Spleen (tissue), 7 donors: ENCODE data around the gene NFATC2.

ENCODE experiments used
- POLR2A ChIP-seq, 3 donors: fragments of 450-650 bp; IDR thresholded peaks; one replicate each; pipeline ENCODE4 v1.5.1; 2017; ENCODE audit warnings: antibody characterized with exemption in 3 of 3, mild to moderate bottlenecking in 1 of 3
- POLR2AphosphoS5 ChIP-seq, 3 donors: sonication (generic); formaldehyde crosslinking; IDR thresholded peaks; one replicate each; pipeline ENCODE4 v1.5.1; 2017; ENCODE audit warnings: antibody characterized with exemption in 3 of 3
- TF ChIP-seq, protein P1 (sequence below), 11 experiments: fragments of 200-600 bp in 7 of 11; fragments of 450-650 bp in 4 of 11; sonication (generic) in 4 of 11; IDR thresholded peaks in 8 of 11; conservative IDR thresholded peaks in 3 of 11; 1 replicate in 7 of 11; 2 replicates in 4 of 11; pipeline versions ENCODE4 v1.4.0 to v1.8.0; 2016 to 2021; ENCODE audit warnings: antibody characterized with exemption in 11 of 11, inconsistent platforms in 4 of 11, mild to moderate bottlenecking in 1 of 11
- donor health status: DM: no; HTN: no; CAD: no; lungs with moderate emphysema.
- donor health status: DM: no; HTN: no; CAD: no.
- donor health status: DM: no; HTN: no; CAD: no.

DNA sequence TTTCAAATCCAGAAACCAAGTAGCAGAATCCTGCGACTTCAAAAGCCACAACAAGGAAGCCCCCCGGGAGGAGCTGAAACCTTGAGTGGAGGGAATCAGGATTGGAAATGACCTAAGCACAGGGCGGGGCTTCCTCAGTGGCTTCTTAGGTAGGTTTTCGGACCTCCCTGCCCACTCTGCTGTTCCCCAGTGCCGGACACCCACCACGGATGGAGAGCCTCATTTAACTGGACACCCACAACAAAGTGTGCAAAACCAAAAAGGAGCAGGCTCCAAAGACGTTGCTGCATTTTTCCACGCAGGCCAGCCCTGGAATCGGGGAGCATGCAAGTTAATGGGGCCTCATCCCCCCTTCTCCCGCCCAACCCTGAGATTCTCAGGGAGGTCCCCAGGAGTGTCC is 144.4 kb downstream of the NFATC2 start:
- TF ChIP-seq, protein P1, sequence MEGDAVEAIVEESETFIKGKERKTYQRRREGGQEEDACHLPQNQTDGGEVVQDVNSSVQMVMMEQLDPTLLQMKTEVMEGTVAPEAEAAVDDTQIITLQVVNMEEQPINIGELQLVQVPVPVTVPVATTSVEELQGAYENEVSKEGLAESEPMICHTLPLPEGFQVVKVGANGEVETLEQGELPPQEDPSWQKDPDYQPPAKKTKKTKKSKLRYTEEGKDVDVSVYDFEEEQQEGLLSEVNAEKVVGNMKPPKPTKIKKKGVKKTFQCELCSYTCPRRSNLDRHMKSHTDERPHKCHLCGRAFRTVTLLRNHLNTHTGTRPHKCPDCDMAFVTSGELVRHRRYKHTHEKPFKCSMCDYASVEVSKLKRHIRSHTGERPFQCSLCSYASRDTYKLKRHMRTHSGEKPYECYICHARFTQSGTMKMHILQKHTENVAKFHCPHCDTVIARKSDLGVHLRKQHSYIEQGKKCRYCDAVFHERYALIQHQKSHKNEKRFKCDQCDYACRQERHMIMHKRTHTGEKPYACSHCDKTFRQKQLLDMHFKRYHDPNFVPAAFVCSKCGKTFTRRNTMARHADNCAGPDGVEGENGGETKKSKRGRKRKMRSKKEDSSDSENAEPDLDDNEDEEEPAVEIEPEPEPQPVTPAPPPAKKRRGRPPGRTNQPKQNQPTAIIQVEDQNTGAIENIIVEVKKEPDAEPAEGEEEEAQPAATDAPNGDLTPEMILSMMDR (IDR thresholded peaks at IDR 0.05 in 8 of 11, conservative IDR thresholded peaks at IDR 0.05 in 3 of 11), result no peak
- TF ChIP-seq POLR2A (IDR thresholded peaks at IDR 0.05) (no peak), POLR2AphosphoS5 (IDR thresholded peaks at IDR 0.05) (no peak)
